Adrenal gland (tissue), 12 donors: ENCODE measurements around the gene DCXR. TPM values are rescaled to one million over a fixed set of nuclear protein-coding genes. Genes with fewer than 3 reads are reported as not detected.

Source experiments
- DNase-seq, 7 donors: peaks; one replicate each; pipeline ENCODE4 v3.0.0-alpha.2; 2019 to 2020
- H3K27ac ChIP-seq, 5 donors: fragments of 200-600 bp; sonication (generic) in 4 of 5; 1 replicate in 3 of 5; 2 replicates in 2 of 5; pipeline versions ENCODE4 v1.5.1 to v1.8.0; 2016 to 2020; ENCODE audit warnings: mild to moderate bottlenecking in 1 of 5
- H3K27me3 ChIP-seq: fragments of 200-600 bp; 2 replicates; pipeline ENCODE4 v1.8.0; 2021
- H3K36me3 ChIP-seq, 2 donors: fragments of 200-600 bp; replicated peaks in 1 of 2; 1 replicate in 1 of 2; 2 replicates in 1 of 2; pipeline versions ENCODE4 v1.5.1 to v1.8.0; 2018 to 2022
- H3K4me1 ChIP-seq, 2 donors: fragments of 200-600 bp; replicated peaks in 1 of 2; 1 replicate in 1 of 2; 2 replicates in 1 of 2; pipeline versions ENCODE4 v1.5.1 to v1.8.0; 2018 to 2021
- H3K4me3 ChIP-seq, 4 donors: fragments of 200-600 bp; sonication (generic) in 3 of 4; one replicate each; pipeline ENCODE4 v1.5.1; 2016 to 2018
- H3K9me3 ChIP-seq, 3 donors: fragments of 200-600 bp; sonication (generic) in 1 of 3; replicated peaks in 1 of 3; 1 replicate in 2 of 3; 2 replicates in 1 of 3; pipeline versions ENCODE4 v1.5.1 to v1.8.0; 2016 to 2021
- POLR2A ChIP-seq, 2 donors: fragments of 450-650 bp; IDR thresholded peaks; one replicate each; pipeline ENCODE4 v1.6.1; 2017; ENCODE audit warnings: antibody characterized with exemption in 2 of 2, mild to moderate bottlenecking in 2 of 2, moderate library complexity in 1 of 2
- WGBS, 4 donors: extraction: QIAGEN DNeasy Blood & Tissue Kit in 2 of 4; methylation state at CpG; one replicate each; pipeline versions ENCODE4 v1.1.5 to v1.1.7; 2013 to 2017; 5-methylcytosine and 5-hydroxymethylcytosine counted together
- intact Hi-C, 2 donors: fragments of 100-400 bp; cut with DNase I; formaldehyde crosslinking; loops; one replicate each; pipeline versions ENCODE4 v1.14.1 to v1.15.0; 2022 to 2023
- polyA plus RNA-seq, 3 donors: library from polyadenylated mRNA; stranded (reverse); fragments of 200-250 nt in 2 of 3; fragments of 350-450 nt in 1 of 3; fragmentation: Illumina TruSeq in 1 of 3; extraction: RNeasy Lipid Tissue Mini Kit (QIAGEN cat#74804) in 1 of 3; gene quantifications; one replicate each; pipeline ENCODE4 v1.2.3, GENCODE V29; 2013 to 2014
- total RNA-seq, 9 donors: library from RNA; depleted of rRNA in 4 of 9; stranded (reverse); fragments of >200 nt in 4 of 9; fragments of 120-200 nt in 1 of 9; fragmentation: NEBNext Ultra II Directional in 1 of 9; extraction: Animal tissue kit (Norgen Biotek cat#: 25700) in 1 of 9; gene quantifications; one replicate each; pipeline versions ENCODE4 v1.1.0 to v1.2.4, GENCODE V29; 2013 to 2023
- TF ChIP-seq, protein P1 (sequence below), 6 experiments: fragments of 450-650 bp in 4 of 6; fragments of 200-600 bp in 2 of 6; sonication (generic) in 1 of 6; IDR thresholded peaks; 1 replicate in 5 of 6; 2 replicates in 1 of 6; pipeline versions ENCODE4 v1.5.1 to v1.8.0; 2016 to 2021; ENCODE audit warnings: antibody characterized with exemption in 6 of 6, mild to moderate bottlenecking in 2 of 6, moderate library complexity in 1 of 6
- donor health status: healthy with polysubstance abuse.
- donor health status: Bipolar disorder and iron deficiency.
- donor health status: DM: yes; HTN: yes; CAD: no.
- donor health status: DM: no; HTN: no; CAD: no.
- donor health status: DM: no; HTN: no; CAD: no.
- donor health status: DM: yes; HTN: yes; CAD: no.

Gene DCXR
- total and polyA plus RNA-seq, 12 donors, result 66.9 to 183 (median 104) TPM

DNA sequence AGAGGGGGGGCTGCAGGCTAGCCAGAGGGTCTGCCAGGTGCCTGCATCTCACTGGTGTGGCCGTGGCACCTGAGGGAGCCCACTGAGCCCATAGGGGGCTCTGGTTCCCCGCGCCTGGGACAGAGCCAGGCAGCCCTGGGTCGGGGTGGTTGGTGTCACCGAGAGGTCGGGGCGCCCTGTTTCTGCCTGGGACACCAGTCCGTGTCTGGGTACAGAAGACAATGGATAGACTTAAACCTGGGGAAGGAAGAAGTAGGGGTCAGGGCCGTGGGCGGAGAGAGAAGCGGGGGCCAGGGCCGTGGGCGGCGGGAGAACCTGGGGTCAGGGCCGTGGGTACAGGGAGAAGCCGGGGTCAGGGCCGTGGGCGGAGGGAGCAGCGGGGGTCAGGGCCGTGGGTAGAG, 11.1 kb upstream of the DCXR start:
- H3K4me1 ChIP-seq, result peaks cover 17 to 20% of the 10 kb centered on the region in 2 donors
- DNase-seq, result no peak
- 84 to 87% (median 86%) methylated on average over 19 to 20 of the region's 20 CpGs for WGBS, 4 donors
- no peak overlapping the region for H3K4me3 ChIP-seq
- H3K27ac ChIP-seq, result no peak overlapping the region
- no peak for TF ChIP-seq POLR2A (IDR thresholded peaks at IDR 0.05)
- TF ChIP-seq, protein P1, sequence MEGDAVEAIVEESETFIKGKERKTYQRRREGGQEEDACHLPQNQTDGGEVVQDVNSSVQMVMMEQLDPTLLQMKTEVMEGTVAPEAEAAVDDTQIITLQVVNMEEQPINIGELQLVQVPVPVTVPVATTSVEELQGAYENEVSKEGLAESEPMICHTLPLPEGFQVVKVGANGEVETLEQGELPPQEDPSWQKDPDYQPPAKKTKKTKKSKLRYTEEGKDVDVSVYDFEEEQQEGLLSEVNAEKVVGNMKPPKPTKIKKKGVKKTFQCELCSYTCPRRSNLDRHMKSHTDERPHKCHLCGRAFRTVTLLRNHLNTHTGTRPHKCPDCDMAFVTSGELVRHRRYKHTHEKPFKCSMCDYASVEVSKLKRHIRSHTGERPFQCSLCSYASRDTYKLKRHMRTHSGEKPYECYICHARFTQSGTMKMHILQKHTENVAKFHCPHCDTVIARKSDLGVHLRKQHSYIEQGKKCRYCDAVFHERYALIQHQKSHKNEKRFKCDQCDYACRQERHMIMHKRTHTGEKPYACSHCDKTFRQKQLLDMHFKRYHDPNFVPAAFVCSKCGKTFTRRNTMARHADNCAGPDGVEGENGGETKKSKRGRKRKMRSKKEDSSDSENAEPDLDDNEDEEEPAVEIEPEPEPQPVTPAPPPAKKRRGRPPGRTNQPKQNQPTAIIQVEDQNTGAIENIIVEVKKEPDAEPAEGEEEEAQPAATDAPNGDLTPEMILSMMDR (IDR thresholded peaks at IDR 0.05), result no peak
- H3K9me3 ChIP-seq, result no peaks in the 10 kb centered on the region
- peaks cover 0 to 34% of the 10 kb centered on the region in 2 donors for H3K36me3 ChIP-seq
- intact Hi-C loops, result no loop called here
- H3K27me3 ChIP-seq, result no peaks in the 10 kb centered on the region

DNA sequence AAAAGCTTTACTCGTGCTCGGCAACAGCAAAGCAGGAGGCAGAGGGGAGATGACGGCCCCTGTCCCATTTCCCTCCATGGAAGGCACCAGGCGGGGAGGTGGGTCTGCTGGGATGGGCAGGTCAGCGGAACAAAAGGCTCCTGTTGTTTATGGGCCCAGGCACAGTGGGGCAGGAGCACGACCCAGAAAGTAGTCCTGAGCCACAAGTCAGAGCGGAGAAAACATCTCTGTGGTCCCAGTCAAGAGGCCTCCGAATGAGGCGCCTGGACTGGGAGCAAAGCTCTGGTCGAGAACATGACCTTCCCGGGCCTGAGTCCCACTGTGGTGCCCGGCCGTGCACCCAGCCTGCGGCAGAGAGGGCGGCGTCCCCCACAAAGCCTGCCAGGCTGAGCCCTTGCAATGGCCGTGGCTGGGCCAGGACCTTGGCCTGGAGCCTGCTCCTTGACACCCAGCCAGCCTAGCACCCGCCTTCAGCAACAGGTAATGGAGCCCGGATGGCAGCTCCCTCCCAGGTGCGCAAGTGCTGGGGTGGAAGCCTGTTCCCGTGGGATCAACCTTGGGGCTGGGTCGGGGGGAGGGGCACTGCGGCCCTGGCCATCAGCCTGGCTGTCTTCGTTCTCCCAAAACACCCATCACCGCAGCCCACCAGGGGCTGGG, 10.5 kb upstream of the DCXR start:
- intact Hi-C loops, result no loop called here
- Histone ChIP-seq H3K27me3 (no peaks in the 10 kb centered on the region), H3K27ac (no peak overlapping the region), H3K36me3 (peaks cover 0 to 31% of the 10 kb centered on the region in 2 donors), H3K9me3 (no peaks in the 10 kb centered on the region), H3K4me3 (no peak overlapping the region), H3K4me1 (peaks cover 15% of the 10 kb centered on the region in 2 donors)
- TF ChIP-seq, protein P1 (IDR thresholded peaks at IDR 0.05), result no peak
- TF ChIP-seq POLR2A (IDR thresholded peaks at IDR 0.05), result no peak
- DNase-seq, result no peak
- 87 to 90% (median 90%) methylated on average over 9 to 25 of the region's 25 CpGs for WGBS, 4 donors

DNA sequence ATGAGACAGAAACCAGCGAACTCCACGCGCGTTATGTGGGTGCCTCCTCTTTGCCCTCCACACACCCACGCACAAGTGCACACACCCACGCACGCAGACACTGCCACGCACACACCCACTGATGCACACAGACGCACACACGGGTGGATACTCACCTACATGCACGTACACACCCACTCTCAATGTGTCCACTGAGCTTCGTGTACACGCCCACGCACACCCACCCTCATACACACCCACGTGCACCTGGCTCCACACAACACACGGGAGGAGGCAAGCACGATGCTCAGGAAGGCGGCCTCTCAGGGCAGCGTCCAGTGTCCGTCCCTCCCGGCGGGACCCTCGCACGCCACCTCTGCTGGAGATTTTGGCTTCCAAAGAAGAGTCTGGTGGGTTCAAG, 9.9 kb upstream of the DCXR start:
- no peak for DNase-seq
- peaks cover 0 to 31% of the 10 kb centered on the region in 2 donors for H3K36me3 ChIP-seq
- no peaks in the 10 kb centered on the region for H3K27me3 ChIP-seq
- no peak overlapping the region for H3K27ac ChIP-seq
- WGBS, 4 donors, result 90 to 96% (median 91%) methylated on average over 19 to 24 of the region's 24 CpGs
- H3K9me3 ChIP-seq, result no peaks in the 10 kb centered on the region
- intact Hi-C loops, result no loop called here
- TF ChIP-seq POLR2A (IDR thresholded peaks at IDR 0.05), result no peak
- TF ChIP-seq, protein P1 (IDR thresholded peaks at IDR 0.05), result no peak
- peaks cover 8 to 9% of the 10 kb centered on the region in 2 donors for H3K4me1 ChIP-seq
- H3K4me3 ChIP-seq, result no peak overlapping the region

DNA sequence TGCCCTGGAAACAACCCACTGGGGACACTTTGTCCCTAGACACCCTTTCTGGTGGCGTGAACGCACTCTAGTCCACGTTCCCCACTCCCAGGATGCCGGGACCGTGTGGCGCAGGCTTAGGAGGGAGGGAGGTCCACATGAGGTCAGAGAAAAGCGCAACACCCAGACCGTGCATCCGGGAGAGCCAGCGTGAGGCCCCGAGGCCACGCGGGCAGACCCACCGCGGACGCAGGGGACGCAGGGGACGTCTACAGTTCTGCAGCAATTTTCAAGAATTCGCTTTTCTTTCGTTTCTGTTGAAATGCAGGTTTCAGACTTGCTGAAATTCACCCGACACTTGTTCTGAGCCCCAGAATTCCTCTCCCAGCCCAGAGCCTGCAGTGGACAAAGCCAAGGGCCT, 9.4 kb upstream of the DCXR start:
- H3K36me3 ChIP-seq, result peaks cover 0 to 31% of the 10 kb centered on the region in 2 donors
- no peaks in the 10 kb centered on the region for H3K27me3 ChIP-seq
- H3K9me3 ChIP-seq, result no peaks in the 10 kb centered on the region
- H3K27ac ChIP-seq, result no peak overlapping the region
- no peak for DNase-seq
- H3K4me1 ChIP-seq, result peaks cover 7 to 8% of the 10 kb centered on the region in 2 donors
- WGBS, 4 donors, result 91 to 94% (median 93%) methylated on average over 20 to 21 of the region's 21 CpGs
- TF ChIP-seq, protein P1 (IDR thresholded peaks at IDR 0.05), result no peak
- no peak overlapping the region for H3K4me3 ChIP-seq
- intact Hi-C loops, result no loop called here
